ENCODE measurements around the gene ANAPC16. TPM values are rescaled to one million over a fixed set of nuclear protein-coding genes. Genes with fewer than 3 reads are reported as not detected.
"Not testable (repeated sequence)": the region's sequence is repeated elsewhere in the genome, so short reads cannot be mapped to it uniquely, and the experiment has no call there.

ANAPC16 gene
- total RNA-seq, 1 experiment from 2014 or later: 129 TPM

GRCh38 chr10:72249176-72249862 lies 33.5 kb downstream of the ANAPC16 start:
- peak overlapping the region; percentile 80 for H3K27ac ChIP-seq (ENCODE audit: low read length)
- H3K4me1 ChIP-seq (ENCODE audit: low read length): peaks cover 26% of the 10 kb centered on the region
- H3K79me2 ChIP-seq (ENCODE audit: low read length); H3K9me2 ChIP-seq (replicated peaks; ENCODE audit: insufficient read depth, low read length); H3K27me3 ChIP-seq (ENCODE audit: low read length); H4K20me1 ChIP-seq (ENCODE audit: insufficient read depth, low read depth, low read length); DNase-seq; H3K9me3 ChIP-seq (ENCODE audit: low read length); H3K36me3 ChIP-seq (ENCODE audit: insufficient read depth, low read length): not testable (repeated sequence)
- H3K4me3 ChIP-seq (ENCODE audit: low read length): peak overlapping the region; percentile 63
- peak overlapping the region; percentile 97 for H2AFZ ChIP-seq (ENCODE audit: low read length)
- peak overlapping the region; percentile 71 for H3K9ac ChIP-seq (ENCODE audit: low read length)
- H3K4me2 ChIP-seq (ENCODE audit: low read depth, low read length, poor library complexity, severe bottlenecking): peak overlapping the region; percentile 75

- DNase-seq: no peak
- Histone ChIP-seq H3K27ac (ENCODE audit: low read length) (no peak overlapping the region), H4K20me1 (ENCODE audit: insufficient read depth, low read depth, low read length) (no peaks in the 10 kb centered on the region), H3K4me2 (ENCODE audit: low read depth, low read length, poor library complexity, severe bottlenecking) (no peak overlapping the region), H2AFZ (ENCODE audit: low read length) (no peak overlapping the region), H3K27me3 (ENCODE audit: low read length) (no peaks in the 10 kb centered on the region), H3K9me2 (replicated peaks; ENCODE audit: insufficient read depth, low read length) (no peaks in the 10 kb centered on the region), H3K9ac (ENCODE audit: low read length) (no peak overlapping the region), H3K79me2 (ENCODE audit: low read length) (no peaks in the 10 kb centered on the region), H3K4me3 (ENCODE audit: low read length) (no peak overlapping the region), H3K4me1 (ENCODE audit: low read length) (peaks cover 24% of the 10 kb centered on the region), H3K36me3 (ENCODE audit: insufficient read depth, low read length) (no peaks in the 10 kb centered on the region), H3K9me3 (ENCODE audit: low read length) (no peaks in the 10 kb centered on the region)
Measured at GRCh38 chr10:72250666-72251065, 34.9 kb downstream of the ANAPC16 start.

GRCh38 chr10:72251635-72252034 lies 35.8 kb downstream of the ANAPC16 start:
- H2AFZ ChIP-seq (ENCODE audit: low read length): no peak overlapping the region
- DNase-seq: no peak
- no peaks in the 10 kb centered on the region for H4K20me1 ChIP-seq (ENCODE audit: insufficient read depth, low read depth, low read length)
- H3K4me3 ChIP-seq (ENCODE audit: low read length): no peak overlapping the region
- no peaks in the 10 kb centered on the region for H3K9me3 ChIP-seq (ENCODE audit: low read length)
- H3K4me2 ChIP-seq (ENCODE audit: low read depth, low read length, poor library complexity, severe bottlenecking): no peak overlapping the region
- H3K27me3 ChIP-seq (ENCODE audit: low read length): no peaks in the 10 kb centered on the region
- no peaks in the 10 kb centered on the region for H3K9me2 ChIP-seq (replicated peaks; ENCODE audit: insufficient read depth, low read length)
- H3K79me2 ChIP-seq (ENCODE audit: low read length): no peaks in the 10 kb centered on the region
- peaks cover 24% of the 10 kb centered on the region for H3K4me1 ChIP-seq (ENCODE audit: low read length)
- H3K27ac ChIP-seq (ENCODE audit: low read length): no peak overlapping the region
- no peak overlapping the region for H3K9ac ChIP-seq (ENCODE audit: low read length)
- no peaks in the 10 kb centered on the region for H3K36me3 ChIP-seq (ENCODE audit: insufficient read depth, low read length)

GRCh38 chr10:72252972-72253371 lies 37.2 kb downstream of the ANAPC16 start:
- Histone ChIP-seq H4K20me1 (ENCODE audit: insufficient read depth, low read depth, low read length) (no peaks in the 10 kb centered on the region), H3K27ac (ENCODE audit: low read length) (no peak overlapping the region), H3K9ac (ENCODE audit: low read length) (no peak overlapping the region), H3K79me2 (ENCODE audit: low read length) (no peaks in the 10 kb centered on the region), H3K9me2 (replicated peaks; ENCODE audit: insufficient read depth, low read length) (no peaks in the 10 kb centered on the region), H3K4me3 (ENCODE audit: low read length) (no peak overlapping the region), H3K9me3 (ENCODE audit: low read length) (no peaks in the 10 kb centered on the region), H3K36me3 (ENCODE audit: insufficient read depth, low read length) (no peaks in the 10 kb centered on the region), H3K4me2 (ENCODE audit: low read depth, low read length, poor library complexity, severe bottlenecking) (no peak overlapping the region), H3K4me1 (ENCODE audit: low read length) (peaks cover 21% of the 10 kb centered on the region), H2AFZ (ENCODE audit: low read length) (no peak overlapping the region), H3K27me3 (ENCODE audit: low read length) (no peaks in the 10 kb centered on the region)
- DNase-seq: no peak

GRCh38 chr10:72253578-72253977 lies 37.8 kb downstream of the ANAPC16 start:
- Histone ChIP-seq H3K9me2 (replicated peaks; ENCODE audit: insufficient read depth, low read length) (no peaks in the 10 kb centered on the region), H4K20me1 (ENCODE audit: insufficient read depth, low read depth, low read length) (no peaks in the 10 kb centered on the region), H3K4me3 (ENCODE audit: low read length) (no peak overlapping the region), H3K27ac (ENCODE audit: low read length) (no peak overlapping the region), H3K27me3 (ENCODE audit: low read length) (no peaks in the 10 kb centered on the region), H3K9me3 (ENCODE audit: low read length) (no peaks in the 10 kb centered on the region), H3K4me1 (ENCODE audit: low read length) (peaks cover 15% of the 10 kb centered on the region), H3K9ac (ENCODE audit: low read length) (no peak overlapping the region), H3K4me2 (ENCODE audit: low read depth, low read length, poor library complexity, severe bottlenecking) (no peak overlapping the region), H3K79me2 (ENCODE audit: low read length) (no peaks in the 10 kb centered on the region), H3K36me3 (ENCODE audit: insufficient read depth, low read length) (no peaks in the 10 kb centered on the region), H2AFZ (ENCODE audit: low read length) (no peak overlapping the region)
- no peak for DNase-seq

GRCh38 chr10:72254813-72255568 lies 39.2 kb downstream of the ANAPC16 start:
- H3K4me1 ChIP-seq (ENCODE audit: low read length): peaks cover 14% of the 10 kb centered on the region
- H3K9me2 ChIP-seq (replicated peaks; ENCODE audit: insufficient read depth, low read length): no peaks in the 10 kb centered on the region
- H3K27me3 ChIP-seq (ENCODE audit: low read length): no peaks in the 10 kb centered on the region
- H3K36me3 ChIP-seq (ENCODE audit: insufficient read depth, low read length): no peaks in the 10 kb centered on the region
- H3K9me3 ChIP-seq (ENCODE audit: low read length): no peaks in the 10 kb centered on the region
- no peak overlapping the region for H3K4me2 ChIP-seq (ENCODE audit: low read depth, low read length, poor library complexity, severe bottlenecking)
- DNase-seq: no peak
- H3K79me2 ChIP-seq (ENCODE audit: low read length): no peaks in the 10 kb centered on the region
- no peak overlapping the region for H3K27ac ChIP-seq (ENCODE audit: low read length)
- 0 out of 2 replicates have a peak overlapping the region, but pooled peaks have one; percentile 10 for H3K9ac ChIP-seq (ENCODE audit: low read length)
- H3K4me3 ChIP-seq (ENCODE audit: low read length): no peak overlapping the region
- H2AFZ ChIP-seq (ENCODE audit: low read length): no peak overlapping the region
- H4K20me1 ChIP-seq (ENCODE audit: insufficient read depth, low read depth, low read length): no peaks in the 10 kb centered on the region

- H3K27ac ChIP-seq (ENCODE audit: low read length): no peak overlapping the region
- no peaks in the 10 kb centered on the region for H3K9me3 ChIP-seq (ENCODE audit: low read length)
- no peaks in the 10 kb centered on the region for H4K20me1 ChIP-seq (ENCODE audit: insufficient read depth, low read depth, low read length)
- no peaks in the 10 kb centered on the region for H3K27me3 ChIP-seq (ENCODE audit: low read length)
- peaks cover 25% of the 10 kb centered on the region for H3K4me1 ChIP-seq (ENCODE audit: low read length)
- H3K9me2 ChIP-seq (replicated peaks; ENCODE audit: insufficient read depth, low read length): no peaks in the 10 kb centered on the region
- H3K79me2 ChIP-seq (ENCODE audit: low read length): no peaks in the 10 kb centered on the region
- no peak overlapping the region for H3K4me2 ChIP-seq (ENCODE audit: low read depth, low read length, poor library complexity, severe bottlenecking)
- no peaks in the 10 kb centered on the region for H3K36me3 ChIP-seq (ENCODE audit: insufficient read depth, low read length)
- no peak for DNase-seq
- H2AFZ ChIP-seq (ENCODE audit: low read length): no peak overlapping the region
- H3K4me3 ChIP-seq (ENCODE audit: low read length): no peak overlapping the region
- H3K9ac ChIP-seq (ENCODE audit: low read length): no peak overlapping the region
Measured at GRCh38 chr10:72255977-72256729, 40.3 kb downstream of the ANAPC16 start.
